HCT116 (cell line): ENCODE measurements around the gene HEMGN.
A peak's percentile ranks its signal among the peaks of the same experiment; 100 is the strongest.

Experiments
- CTCF ChIP-seq, 3 experiments: fragments of 200-600 bp in 1 of 3; sonication (generic) in 1 of 3; IDR thresholded peaks in 2 of 3; conservative IDR thresholded peaks in 1 of 3; 2 replicates each; pipeline ENCODE4 v1.5.1; 2012 to 2017; ENCODE audit warnings: low read depth in 2 of 3, low read length in 2 of 3, antibody characterized with exemption in 1 of 3, borderline replicate concordance in 1 of 3, control low read depth in 1 of 3, mild to moderate bottlenecking in 1 of 3, mixed read lengths in 1 of 3, mixed run types in 1 of 3, moderate library complexity in 1 of 3; ENCODE audit not compliant: insufficient read depth in 1 of 3
- MAX ChIP-seq: IDR thresholded peaks from 2 replicates; pipeline ENCODE4 v1.6.1; 2012
- POLR2A ChIP-seq: IDR thresholded peaks from 2 replicates; pipeline ENCODE4 v1.7.0; 2011; ENCODE audit warnings: borderline replicate concordance; ENCODE audit not compliant: insufficient read depth, insufficient read length; ENCODE audit errors: extremely low read depth
- RAD21 ChIP-seq: IDR thresholded peaks from 2 replicates; pipeline ENCODE4 v1.6.1; 2012; ENCODE audit warnings: low read depth, mild to moderate bottlenecking
- SIN3A ChIP-seq: IDR thresholded peaks from 2 replicates; pipeline ENCODE4 v1.6.1; 2012; ENCODE audit warnings: low read depth
- SP1 ChIP-seq: IDR thresholded peaks from 2 replicates; pipeline ENCODE4 v1.6.1; 2012; ENCODE audit warnings: low read depth
- TCF7L2 ChIP-seq: IDR thresholded peaks from 2 replicates; pipeline ENCODE4 v1.7.0; 2011; ENCODE audit warnings: borderline replicate concordance, inconsistent platforms; ENCODE audit not compliant: insufficient read depth, insufficient read length; ENCODE audit errors: extremely low read depth
- ZNF274 ChIP-seq: fragments of 200-500 bp; sonication (Bioruptor generic); IDR thresholded peaks from 2 replicates; pipeline ENCODE4 v1.6.1; 2014; ENCODE audit warnings: mild to moderate bottlenecking, low read depth, low read length, inconsistent platforms

GRCh38 chr9:97983589-97984187 lies 45.7 kb upstream of the HEMGN start:
- TF ChIP-seq CTCF (IDR thresholded peaks at IDR 0.05 in 2 of 3, conservative IDR thresholded peaks at IDR 0.05 in 1 of 3; ENCODE audit: borderline replicate concordance in 1 of 3, insufficient read depth in 1 of 3, low read depth in 2 of 3, low read length in 2 of 3) (no peak), POLR2A (peak; percentile 31), TCF7L2 (peak; percentile 6), RAD21 (no peak), SP1 (no peak), ZNF274 (no peak), MAX (no peak; the same call in 1 of the 2 replicates), SIN3A (no peak)
